ENCODE results near the gene CABP7. TPM values are rescaled to one million over a fixed set of nuclear protein-coding genes. Genes with fewer than 3 reads are reported as not detected.

CABP7 gene
- total RNA-seq, 1 experiment from 2014 or later = not detected

GRCh38 chr22:29756341-29756740 lies 36.5 kb downstream of the CABP7 start:
- no peak overlapping the region for H3K27ac Mint-ChIP-seq (ENCODE audit: unreplicated experiment)
- no peaks in the 10 kb centered on the region for H3K4me1 Mint-ChIP-seq (ENCODE audit: low read depth, unreplicated experiment)
- intact Hi-C loops (cut with micrococcal nuclease; ENCODE audit: unreplicated experiment) = no loop called here
- no peaks in the 10 kb centered on the region for H3K9me3 Mint-ChIP-seq (ENCODE audit: low read depth, unreplicated experiment)
- H3K27me3 Mint-ChIP-seq (ENCODE audit: unreplicated experiment) = no peaks in the 10 kb centered on the region
- DNase-seq = no peak
- no peaks in the 10 kb centered on the region for H3K36me3 Mint-ChIP-seq (ENCODE audit: insufficient read depth, unreplicated experiment)
- no peak overlapping the region for H3K4me3 Mint-ChIP-seq (ENCODE audit: low read depth, unreplicated experiment)
- no peak for TF ChIP-seq CTCF (IDR thresholded peaks at IDR 0.05; ENCODE audit: unreplicated experiment)
- BruUV-seq (replicated peaks) = no TSS peak
- CTCF ChIA-PET = no interaction called here

GRCh38 chr22:29757096-29757495 lies 37.3 kb downstream of the CABP7 start:
- CTCF ChIA-PET = interaction anchor here (0.7 kb wide), 1 partner anchor 47 kb away, joined by 12 read pairs; no protein-coding TSS in a partner anchor
- Mint-ChIP-seq H3K4me1 (ENCODE audit: low read depth, unreplicated experiment) (no peaks in the 10 kb centered on the region), H3K36me3 (ENCODE audit: insufficient read depth, unreplicated experiment) (no peaks in the 10 kb centered on the region), H3K27me3 (ENCODE audit: unreplicated experiment) (no peaks in the 10 kb centered on the region), H3K4me3 (ENCODE audit: low read depth, unreplicated experiment) (no peak overlapping the region), H3K9me3 (ENCODE audit: low read depth, unreplicated experiment) (no peaks in the 10 kb centered on the region), H3K27ac (ENCODE audit: unreplicated experiment) (no peak overlapping the region)
- TF ChIP-seq CTCF (IDR thresholded peaks at IDR 0.05; ENCODE audit: unreplicated experiment) = no peak
- no TSS peak for BruUV-seq (replicated peaks)
- no peak for DNase-seq
- intact Hi-C loops (cut with micrococcal nuclease; ENCODE audit: unreplicated experiment) = no loop called here

GRCh38 chr22:29758068-29758622 lies 38.3 kb downstream of the CABP7 start:
- no peak for DNase-seq
- Mint-ChIP-seq H3K9me3 (ENCODE audit: low read depth, unreplicated experiment) (no peaks in the 10 kb centered on the region), H3K4me1 (ENCODE audit: low read depth, unreplicated experiment) (no peaks in the 10 kb centered on the region), H3K27ac (ENCODE audit: unreplicated experiment) (no peak overlapping the region), H3K36me3 (ENCODE audit: insufficient read depth, unreplicated experiment) (no peaks in the 10 kb centered on the region), H3K4me3 (ENCODE audit: low read depth, unreplicated experiment) (no peak overlapping the region), H3K27me3 (ENCODE audit: unreplicated experiment) (no peaks in the 10 kb centered on the region)
- intact Hi-C loops (cut with micrococcal nuclease; ENCODE audit: unreplicated experiment) = no loop called here
- BruUV-seq (replicated peaks) = no TSS peak
- CTCF ChIA-PET = no interaction called here
- TF ChIP-seq CTCF (IDR thresholded peaks at IDR 0.05; ENCODE audit: unreplicated experiment) = no peak

- Mint-ChIP-seq H3K36me3 (ENCODE audit: insufficient read depth, unreplicated experiment) (no peaks in the 10 kb centered on the region), H3K4me1 (ENCODE audit: low read depth, unreplicated experiment) (no peaks in the 10 kb centered on the region), H3K27me3 (ENCODE audit: unreplicated experiment) (no peaks in the 10 kb centered on the region), H3K27ac (ENCODE audit: unreplicated experiment) (no peak overlapping the region), H3K4me3 (ENCODE audit: low read depth, unreplicated experiment) (no peak overlapping the region), H3K9me3 (ENCODE audit: low read depth, unreplicated experiment) (no peaks in the 10 kb centered on the region)
- CTCF ChIA-PET = no interaction called here
- intact Hi-C loops (cut with micrococcal nuclease; ENCODE audit: unreplicated experiment) = no loop called here
- BruUV-seq (replicated peaks) = no TSS peak
- TF ChIP-seq CTCF (IDR thresholded peaks at IDR 0.05; ENCODE audit: unreplicated experiment) = no peak
- DNase-seq = no peak
Measured at GRCh38 chr22:29758959-29759358, 39.2 kb downstream of the CABP7 start.

Measured in Calu3 (cell line).